SIG-M5 treated with dmso at 0.1 percent for 504 hours (cell line): ENCODE data around the gene KDM7A.
"Not testable (repeated sequence)": the region's sequence is repeated elsewhere in the genome, so short reads cannot be mapped to it uniquely, and the experiment has no call there.

ENCODE experiments used
- DNase-seq: peaks from one replicate; lab custom pipeline; 2025; ENCODE audit not compliant: unreplicated experiment; lab: John Stamatoyannopoulos, UW

KDM7A gene

GRCh38 chr7:140176811-140177702 lies at the start of gene KDM7A:
TSS of gene KDM7A (minus strand) at chr7:140176983. CDS start at chr7:140176937, 46 bp downstream.
- peak; percentile 87 for DNase-seq

- DNase-seq, result no peak
These were observed 48.9 kb upstream of the KDM7A start for GRCh38 chr7:140225562-140226249.

DNA sequence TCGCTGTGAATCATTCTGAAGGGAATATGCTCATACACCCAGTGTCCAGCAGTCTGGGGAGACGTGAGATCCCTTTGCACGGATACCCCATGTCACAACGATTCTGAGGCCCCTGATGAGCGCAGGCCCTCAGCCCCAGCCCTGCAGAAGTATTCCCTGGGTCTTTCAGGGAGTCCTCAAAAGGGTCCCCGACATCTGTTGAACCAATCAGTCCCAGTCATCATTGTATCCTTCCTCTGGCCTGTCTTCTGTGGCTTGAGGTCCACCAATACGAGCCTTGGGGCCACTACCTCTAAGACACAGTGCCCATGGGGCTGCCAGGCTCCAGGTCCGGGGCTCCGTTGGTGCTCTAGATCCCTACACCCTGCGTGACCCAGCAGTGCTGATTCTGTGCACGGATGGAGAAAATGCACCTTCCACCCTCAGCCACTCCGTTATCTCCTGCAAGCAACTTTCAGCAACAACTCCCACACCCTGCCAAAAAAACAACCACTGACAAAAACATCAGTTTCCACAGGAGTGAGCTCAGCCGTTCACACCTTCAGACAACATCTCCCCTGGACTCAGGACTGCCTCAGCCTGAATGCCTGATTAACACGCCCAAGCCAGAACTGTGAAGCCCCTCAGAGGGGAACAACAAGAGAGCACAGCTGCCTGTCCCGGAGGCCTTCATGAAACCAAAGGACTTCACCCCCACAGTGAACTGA lies 46.9 kb upstream of the KDM7A start:
- no peak for DNase-seq

GRCh38 chr7:140222814-140223213 lies 46.0 kb upstream of the KDM7A start:
- DNase-seq, result no peak

DNA sequence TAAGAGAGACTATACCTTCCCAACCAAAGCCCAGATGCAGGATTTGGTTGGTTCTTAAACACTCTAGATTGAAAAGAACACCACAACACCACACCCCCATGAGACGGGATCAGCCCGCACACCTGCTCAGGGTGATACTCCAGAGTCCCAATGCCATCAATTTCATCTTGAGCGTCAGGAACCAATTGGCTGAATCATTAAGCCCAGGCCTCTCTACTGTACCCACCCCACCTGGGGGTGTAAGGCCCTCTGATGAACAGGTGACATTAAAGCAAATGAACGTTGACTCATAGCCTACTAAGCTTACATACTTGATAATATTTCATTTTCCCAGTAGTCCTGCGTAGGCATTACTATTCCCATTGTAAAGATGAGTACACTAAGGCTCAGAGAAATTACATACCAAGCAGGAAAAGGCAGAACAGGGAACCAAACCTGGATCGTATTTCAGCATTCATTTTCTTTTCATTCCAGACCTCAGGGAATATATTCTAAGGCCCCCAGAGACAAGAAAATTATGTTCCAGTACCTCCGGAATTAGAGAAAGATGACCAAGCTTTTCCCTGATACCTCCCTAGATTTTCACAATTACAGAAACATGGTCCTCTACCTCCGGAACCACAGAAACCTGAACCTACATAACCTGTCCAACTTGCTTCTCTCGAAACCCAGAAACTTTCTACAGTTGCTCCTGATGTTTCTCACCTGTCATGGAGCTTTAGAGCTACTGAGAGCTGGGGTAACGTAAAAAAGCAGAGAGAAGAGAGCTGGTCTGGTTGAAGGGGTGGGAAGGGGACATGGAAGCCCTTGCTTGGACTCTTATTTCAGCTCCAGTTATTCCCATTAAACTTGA lies 43.1 kb upstream of the KDM7A start:
- no peak for DNase-seq

- no peak for DNase-seq
These were observed 41.9 kb upstream of the KDM7A start for GRCh38 chr7:140218656-140219055.

GRCh38 chr7:140217750-140218501 lies 41.1 kb upstream of the KDM7A start:
- DNase-seq, result no peak

DNA sequence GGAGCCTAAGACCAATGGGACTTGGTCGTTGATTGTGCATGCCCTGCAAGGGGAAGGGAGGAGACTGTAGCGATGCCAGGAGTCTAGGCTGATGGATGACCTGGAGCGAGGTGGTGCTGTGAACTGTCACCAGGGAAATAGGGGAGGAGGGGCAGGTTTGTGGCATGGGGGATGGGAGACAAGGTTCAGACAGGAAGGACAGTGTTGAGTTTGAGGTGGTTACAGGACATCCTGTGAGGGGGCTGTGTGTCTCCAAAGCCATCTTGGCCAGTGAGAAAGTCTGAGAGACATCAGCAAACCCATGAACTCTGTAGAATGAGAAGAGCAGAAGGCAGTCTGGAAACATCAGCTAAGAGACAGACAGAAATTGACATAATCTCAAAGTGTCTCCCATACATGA lies 38.5 kb upstream of the KDM7A start:
- no peak for DNase-seq

DNA sequence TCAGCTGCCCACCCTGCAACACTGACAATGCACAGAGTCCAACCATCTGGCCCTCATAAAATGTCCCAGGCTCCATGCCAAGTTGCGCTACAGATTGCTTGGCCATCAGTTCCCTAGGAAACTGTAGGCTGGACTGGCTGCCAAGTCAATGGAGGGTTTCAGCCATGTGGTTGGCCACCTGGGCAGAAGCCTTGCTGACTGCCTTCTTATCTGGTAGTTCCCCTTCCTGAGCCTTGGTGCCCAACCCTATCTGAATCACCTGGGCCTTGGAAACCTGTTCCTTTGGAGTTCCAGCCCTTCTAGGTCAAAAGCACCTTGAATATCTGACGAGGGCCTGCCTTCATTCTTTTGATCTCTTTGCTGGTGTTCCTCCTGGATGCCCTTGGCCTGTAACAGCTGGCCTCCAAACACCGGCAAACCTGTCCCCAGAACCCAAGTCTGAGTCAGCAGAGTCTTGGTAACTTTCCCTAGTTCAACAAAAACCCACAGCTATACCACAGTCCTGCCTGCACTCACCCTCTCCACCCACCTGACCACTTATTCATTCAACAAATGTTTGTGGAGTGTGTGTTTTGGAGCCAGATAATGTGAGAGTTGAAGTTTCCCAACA lies 37.4 kb upstream of the KDM7A start:
- no peak for DNase-seq

- no peak for DNase-seq
These were observed 36.9 kb upstream of the KDM7A start for GRCh38 chr7:140213684-140214074.

DNA sequence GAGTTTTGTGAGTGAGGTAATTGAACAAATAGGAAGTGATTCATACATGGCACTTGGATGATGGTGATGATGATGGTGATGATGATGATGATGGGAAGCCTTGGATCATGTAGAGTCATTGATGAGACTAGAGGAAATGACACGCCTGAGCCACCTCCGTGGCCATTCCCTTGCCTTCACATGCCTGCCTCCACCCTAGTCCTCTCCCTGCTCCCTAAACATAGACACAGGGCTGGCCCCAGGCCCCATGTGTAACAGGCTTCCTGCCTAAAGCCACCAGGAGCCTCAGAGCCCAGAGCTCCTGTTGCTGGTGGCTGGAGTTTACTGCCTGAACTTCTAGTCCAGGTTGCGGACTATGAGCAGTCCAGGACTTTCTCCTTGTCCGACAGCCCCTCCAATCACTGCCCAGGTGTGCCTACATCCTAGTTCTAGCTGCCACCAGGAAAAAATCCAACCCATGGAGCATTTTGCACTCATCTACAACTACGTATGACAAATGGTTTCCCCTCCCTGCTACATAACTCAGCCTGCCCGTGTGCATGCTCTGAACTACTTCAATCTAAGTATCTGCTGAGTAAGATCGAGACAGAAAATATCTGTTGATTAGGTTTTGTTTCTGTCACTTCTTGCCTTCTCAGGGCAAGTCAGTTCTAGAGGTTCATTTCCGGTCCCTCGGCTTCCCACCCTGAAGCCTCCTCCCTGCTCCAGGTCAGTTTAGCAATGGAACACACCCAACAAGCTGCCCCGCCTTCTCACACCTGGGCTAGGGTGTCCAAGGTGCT lies 35.5 kb upstream of the KDM7A start:
- DNase-seq, result no peak

GRCh38 chr7:140211698-140212097 lies 34.9 kb upstream of the KDM7A start:
- DNase-seq, result no peak

DNA sequence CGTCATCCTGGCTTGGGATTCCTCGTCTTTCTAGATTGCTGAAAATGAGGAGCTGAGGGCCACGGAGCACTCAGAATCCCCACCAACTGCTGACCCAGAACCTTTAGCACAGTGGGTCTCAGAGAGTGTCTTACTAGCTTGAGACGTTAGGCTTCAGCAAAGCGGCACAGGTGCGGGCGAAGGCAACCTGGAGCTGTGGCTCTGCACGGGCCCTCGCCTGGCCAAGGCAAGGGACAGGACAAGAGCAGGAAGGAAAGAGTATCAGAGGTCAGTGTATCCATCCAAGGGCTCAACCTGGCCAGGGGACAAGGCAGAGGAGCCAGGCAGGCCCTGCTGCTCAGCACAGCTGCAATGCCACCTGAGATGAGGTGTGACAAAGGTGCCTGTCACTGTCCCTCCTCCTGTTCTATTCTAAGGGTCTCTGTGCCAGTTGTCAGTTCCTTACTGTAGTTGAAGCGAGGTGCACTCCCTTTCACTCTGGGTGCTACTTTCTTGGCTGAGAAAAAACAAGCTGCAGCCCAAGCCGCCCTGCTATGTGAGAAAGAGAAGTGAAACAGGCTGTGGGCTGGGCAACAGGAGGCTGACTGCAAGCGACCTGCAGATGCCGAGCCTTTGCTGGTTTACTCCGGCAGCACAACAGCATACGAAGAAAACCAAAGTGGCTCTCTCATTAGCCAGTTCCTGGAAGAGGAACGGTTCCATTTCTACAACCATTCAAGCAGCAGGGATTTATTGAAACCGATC lies 33.3 kb upstream of the KDM7A start:
- peak; percentile 82 for DNase-seq

- DNase-seq, result no peak
These were observed 30.0 kb upstream of the KDM7A start for GRCh38 chr7:140206616-140207389.

DNA sequence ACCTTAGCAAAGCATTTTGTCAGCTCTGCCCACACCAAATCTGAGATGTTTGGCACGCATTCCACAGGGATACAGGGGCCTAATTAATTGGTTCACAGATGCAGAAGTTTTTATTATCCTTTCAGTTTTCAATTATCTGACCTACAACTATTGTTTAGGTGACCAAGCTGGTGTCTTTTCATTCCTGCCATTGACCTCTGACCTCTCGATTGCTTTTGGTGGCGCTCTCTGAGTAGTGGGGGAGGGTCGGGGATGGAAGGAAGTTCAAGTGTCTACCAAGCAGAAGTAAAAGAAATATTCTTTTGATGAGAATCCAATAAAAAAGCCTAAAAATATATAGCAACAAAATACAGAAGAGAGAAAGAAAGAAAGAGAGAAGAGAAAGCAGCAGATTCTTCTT lies 28.8 kb upstream of the KDM7A start:
- no peak for DNase-seq

- DNase-seq, result no peak
These were observed 26.8 kb upstream of the KDM7A start for GRCh38 chr7:140203556-140203955.

DNA sequence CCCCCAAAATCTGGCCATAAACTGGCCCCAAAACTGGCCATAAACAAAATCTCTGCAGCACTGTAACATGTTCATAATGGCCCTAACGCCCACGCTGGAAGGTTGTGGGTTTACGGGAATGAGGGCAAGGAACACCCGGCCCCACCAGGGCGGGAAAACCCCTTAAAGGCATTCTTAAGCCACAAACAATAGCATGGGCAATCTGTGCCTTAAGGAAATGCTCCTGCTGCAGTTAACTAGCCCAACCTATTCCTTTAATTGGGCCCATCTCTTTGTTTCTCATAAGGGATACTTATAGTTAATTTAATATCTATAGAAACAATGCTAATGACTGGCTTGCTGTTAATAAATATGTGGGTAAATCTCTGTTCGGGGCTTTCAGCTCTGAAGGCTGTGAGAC lies 26.2 kb upstream of the KDM7A start:
- DNase-seq, result not testable (repeated sequence)
